Measurements from ENCODE around the gene SP140L. TPM values are rescaled to one million over a fixed set of nuclear protein-coding genes. Genes with fewer than 3 reads are reported as not detected.
"Not testable (repeated sequence)": the region's sequence is repeated elsewhere in the genome, so short reads cannot be mapped to it uniquely, and the experiment has no call there.

Gene SP140L
- total RNA-seq, 4 donors from 2014 or later, result 22.1 to 53.6 (median 35.7) TPM

- no peak for TF ChIP-seq CTCF (IDR thresholded peaks at IDR 0.05)
- TF ChIP-seq POLR2A (IDR thresholded peaks at IDR 0.05), result no peak
- H3K27ac ChIP-seq, result peak overlapping the region in 1 of 4 donors; percentile 67
- H3K4me1 ChIP-seq, result peaks cover 0 to 12% (median 3%) of the 10 kb centered on the region in 4 donors
- peaks cover 0 to 19% (median 0%) of the 10 kb centered on the region in 3 donors for H3K36me3 ChIP-seq
- H3K27me3 ChIP-seq, result no peaks in the 10 kb centered on the region
- H3K9me3 ChIP-seq, result peaks cover 0 to 10% (median 2%) of the 10 kb centered on the region in 4 donors
- no peak overlapping the region for H3K4me3 ChIP-seq
- DNase-seq, result no peak
These were observed 104.2 kb downstream of the SP140L start for GRCh38 chr2:230430957-230431910.

- no peak for DNase-seq
- Histone ChIP-seq H3K4me1 (peaks cover 0 to 12% (median 0%) of the 10 kb centered on the region in 4 donors), H3K9me3 (peaks cover 0 to 6% (median 2%) of the 10 kb centered on the region in 4 donors), H3K4me3 (no peak overlapping the region), H3K27ac (peak overlapping the region in 1 of 4 donors; percentile 47), H3K27me3 (no peaks in the 10 kb centered on the region), H3K36me3 (peaks cover 0 to 9% (median 0%) of the 10 kb centered on the region in 3 donors)
- TF ChIP-seq CTCF (IDR thresholded peaks at IDR 0.05) (no peak), POLR2A (IDR thresholded peaks at IDR 0.05) (no peak)
These were observed 107.8 kb downstream of the SP140L start for GRCh38 chr2:230434677-230435324.

- DNase-seq, result no peak
- Histone ChIP-seq H3K27me3 (no peaks in the 10 kb centered on the region), H3K27ac (no peak overlapping the region), H3K36me3 (peaks cover 0 to 9% (median 0%) of the 10 kb centered on the region in 3 donors), H3K4me3 (no peak overlapping the region), H3K9me3 (peaks cover 0 to 6% (median 2%) of the 10 kb centered on the region in 4 donors), H3K4me1 (peaks cover 0 to 9% (median 0%) of the 10 kb centered on the region in 4 donors)
- TF ChIP-seq POLR2A (IDR thresholded peaks at IDR 0.05), result no peak
- TF ChIP-seq CTCF (IDR thresholded peaks at IDR 0.05), result no peak
These were observed 108.4 kb downstream of the SP140L start for GRCh38 chr2:230435431-230435830.

- Histone ChIP-seq H3K36me3 (peaks cover 0 to 24% (median 0%) of the 10 kb centered on the region in 3 donors), H3K27ac (peak overlapping the region in 2 of 4 donors; percentile 46 to 72), H3K4me1 (peaks cover 0 to 13% (median 3%) of the 10 kb centered on the region in 4 donors)
- DNase-seq, H3K27me3 ChIP-seq, H3K4me3 ChIP-seq, H3K9me3 ChIP-seq: not testable (repeated sequence)
These were observed 112.1 kb downstream of the SP140L start for GRCh38 chr2:230439121-230439520.

GRCh38 chr2:230439590-230439989 is 112.6 kb downstream of the SP140L start:
- H3K27ac ChIP-seq, result peak overlapping the region in 2 of 4 donors; percentile 46 to 72
- no peaks in the 10 kb centered on the region for H3K27me3 ChIP-seq
- DNase-seq, result no peak
- H3K9me3 ChIP-seq, result peaks cover 0 to 6% (median 2%) of the 10 kb centered on the region in 4 donors
- no peak overlapping the region for H3K4me3 ChIP-seq
- TF ChIP-seq CTCF (IDR thresholded peaks at IDR 0.05) (no peak), POLR2A (IDR thresholded peaks at IDR 0.05) (no peak)
- peaks cover 0 to 28% (median 0%) of the 10 kb centered on the region in 3 donors for H3K36me3 ChIP-seq
- H3K4me1 ChIP-seq, result peaks cover 0 to 13% (median 3%) of the 10 kb centered on the region in 4 donors
